GM18867 (cell line): ENCODE measurements around the gene KCNK3.
"Not testable (repeated sequence)": the region's sequence is repeated elsewhere in the genome, so short reads cannot be mapped to it uniquely, and the experiment has no call there.

Experiments used
- ATAC-seq: cut with Tn5 transposase; IDR thresholded peaks from one replicate; pipeline ENCODE4 v1.9.1; 2021; ENCODE audit warnings: mild to moderate bottlenecking, moderate library complexity; ENCODE audit not compliant: unreplicated experiment

The KCNK3 gene

GRCh38 chr2:26752656-26753055 is 60.1 kb downstream of the KCNK3 start:
- no peak for ATAC-seq

GRCh38 chr2:26754539-26754938 is 62.0 kb downstream of the KCNK3 start:
- no peak for ATAC-seq

- no peak for ATAC-seq
These were observed 62.6 kb downstream of the KCNK3 start for GRCh38 chr2:26754972-26755670.

- ATAC-seq: no peak
These were observed 63.8 kb downstream of the KCNK3 start for GRCh38 chr2:26756337-26756736.

GRCh38 chr2:26757873-26758789 is 65.6 kb downstream of the KCNK3 start:
- ATAC-seq: peak; percentile 47

- ATAC-seq: no peak
These were observed 66.3 kb downstream of the KCNK3 start for GRCh38 chr2:26758790-26759321.

- ATAC-seq: no peak
These were observed 67.3 kb downstream of the KCNK3 start for GRCh38 chr2:26759845-26760244.

GRCh38 chr2:26760991-26761390 is 68.5 kb downstream of the KCNK3 start:
- not testable (repeated sequence) for ATAC-seq

- ATAC-seq: no peak
These were observed 70.5 kb downstream of the KCNK3 start for GRCh38 chr2:26763019-26763418.

GRCh38 chr2:26764078-26764887 is 71.8 kb downstream of the KCNK3 start, which contains the start of gene SLC35F6:
SLC35F6 (plus strand) TSS chr2:26764284; CDS start chr2:26764350, 66 bp downstream.
- peak; percentile 87 for ATAC-seq

- no peak for ATAC-seq
These were observed 72.4 kb downstream of the KCNK3 start for GRCh38 chr2:26764906-26765305.

- no peak for ATAC-seq
These were observed 73.1 kb downstream of the KCNK3 start for GRCh38 chr2:26765475-26766200.

GRCh38 chr2:26767129-26767528 is 74.6 kb downstream of the KCNK3 start:
- no peak for ATAC-seq

GRCh38 chr2:26767894-26768487 is 75.5 kb downstream of the KCNK3 start:
- ATAC-seq: no peak

GRCh38 chr2:26768759-26769088 is 76.2 kb downstream of the KCNK3 start:
- ATAC-seq: no peak

- no peak for ATAC-seq
These were observed 76.7 kb downstream of the KCNK3 start for GRCh38 chr2:26769089-26769761.

GRCh38 chr2:26770986-26771586 is 78.6 kb downstream of the KCNK3 start:
- ATAC-seq: no peak

GRCh38 chr2:26772064-26773001 is 79.8 kb downstream of the KCNK3 start:
- ATAC-seq: no peak
